LNCaP clone FGC (cell line): ENCODE results near the gene TADA2A.

Source experiments
- DNase-seq: peaks from one replicate; pipeline ENCODE4 v3.0.0-alpha.2; 2011; ENCODE audit warnings: low read depth
- H3K4me3 ChIP-seq: 2 replicates; pipeline ENCODE4 v1.5.1; 2011; ENCODE audit warnings: mild to moderate bottlenecking, low read depth, low read length, control low read depth
- TF ChIP-seq, protein P1 (sequence below): IDR thresholded peaks from 2 replicates; pipeline ENCODE4 v1.5.1; 2012; ENCODE audit warnings: mild to moderate bottlenecking; ENCODE audit not compliant: control insufficient read depth, insufficient read depth; ENCODE audit errors: extremely low read depth

The TADA2A gene

DNA sequence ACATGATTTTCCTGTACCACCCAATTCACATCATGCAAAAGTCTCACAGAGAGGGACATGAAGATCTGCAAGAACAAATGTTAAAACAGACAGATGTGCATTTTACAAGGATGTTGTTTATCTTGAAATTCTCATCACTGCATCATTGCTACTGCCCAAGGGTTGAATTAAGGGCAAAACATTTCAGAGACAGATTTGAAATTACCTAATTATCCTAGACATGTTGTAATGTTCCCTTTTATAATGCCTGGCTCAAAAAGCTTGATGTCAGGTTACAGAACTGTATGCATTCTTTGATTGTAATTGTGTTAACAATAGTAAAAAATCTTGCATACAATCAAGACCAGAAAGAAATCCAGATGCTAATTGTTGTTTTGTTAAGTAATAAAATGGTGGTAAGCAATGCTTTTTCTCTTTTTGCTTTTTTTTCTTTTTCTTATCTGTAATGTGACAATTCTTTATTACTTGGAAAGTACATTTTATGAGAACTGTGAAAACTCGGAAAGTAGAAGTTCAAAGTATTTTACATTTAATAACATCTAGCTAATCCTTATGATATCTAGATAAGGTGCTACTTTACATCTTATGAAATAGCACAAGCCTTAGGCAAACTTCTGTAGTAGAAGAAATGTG is 79.4 kb downstream of the TADA2A start:
- no peak overlapping the region for H3K4me3 ChIP-seq
- no peak for DNase-seq
- TF ChIP-seq, protein P1, sequence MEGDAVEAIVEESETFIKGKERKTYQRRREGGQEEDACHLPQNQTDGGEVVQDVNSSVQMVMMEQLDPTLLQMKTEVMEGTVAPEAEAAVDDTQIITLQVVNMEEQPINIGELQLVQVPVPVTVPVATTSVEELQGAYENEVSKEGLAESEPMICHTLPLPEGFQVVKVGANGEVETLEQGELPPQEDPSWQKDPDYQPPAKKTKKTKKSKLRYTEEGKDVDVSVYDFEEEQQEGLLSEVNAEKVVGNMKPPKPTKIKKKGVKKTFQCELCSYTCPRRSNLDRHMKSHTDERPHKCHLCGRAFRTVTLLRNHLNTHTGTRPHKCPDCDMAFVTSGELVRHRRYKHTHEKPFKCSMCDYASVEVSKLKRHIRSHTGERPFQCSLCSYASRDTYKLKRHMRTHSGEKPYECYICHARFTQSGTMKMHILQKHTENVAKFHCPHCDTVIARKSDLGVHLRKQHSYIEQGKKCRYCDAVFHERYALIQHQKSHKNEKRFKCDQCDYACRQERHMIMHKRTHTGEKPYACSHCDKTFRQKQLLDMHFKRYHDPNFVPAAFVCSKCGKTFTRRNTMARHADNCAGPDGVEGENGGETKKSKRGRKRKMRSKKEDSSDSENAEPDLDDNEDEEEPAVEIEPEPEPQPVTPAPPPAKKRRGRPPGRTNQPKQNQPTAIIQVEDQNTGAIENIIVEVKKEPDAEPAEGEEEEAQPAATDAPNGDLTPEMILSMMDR = no peak

DNA sequence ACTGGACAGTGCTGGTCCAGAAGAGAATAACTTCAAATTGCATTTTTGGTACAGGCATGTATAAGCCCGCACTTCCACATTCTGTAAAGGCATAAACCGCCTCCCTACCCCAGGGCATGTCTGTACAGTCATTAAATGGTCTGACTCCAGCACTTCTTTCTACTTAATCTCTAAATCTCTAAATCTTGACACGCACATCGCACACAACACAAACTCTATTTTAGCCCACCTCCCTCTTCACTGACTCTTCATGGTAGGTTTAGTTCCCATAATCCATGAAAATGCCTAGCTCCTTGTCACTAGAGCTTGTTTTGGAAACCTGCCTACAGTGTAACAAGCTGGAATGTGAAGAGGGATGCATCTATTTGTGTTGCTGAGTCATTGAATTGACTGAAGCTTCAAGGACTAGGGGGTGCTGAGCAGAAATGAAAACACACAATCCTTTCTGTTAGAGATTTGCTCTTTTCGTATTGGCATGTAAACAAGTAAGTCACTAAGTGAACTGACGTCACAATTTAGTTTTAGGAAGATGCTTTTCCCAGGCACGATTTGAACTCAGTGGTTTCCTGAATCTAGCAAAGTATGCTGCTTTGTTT is 81.4 kb downstream of the TADA2A start:
- DNase-seq = peak; percentile 81
- TF ChIP-seq, protein P1 = no peak
- peak overlapping the region; percentile 76 for H3K4me3 ChIP-seq

DNA sequence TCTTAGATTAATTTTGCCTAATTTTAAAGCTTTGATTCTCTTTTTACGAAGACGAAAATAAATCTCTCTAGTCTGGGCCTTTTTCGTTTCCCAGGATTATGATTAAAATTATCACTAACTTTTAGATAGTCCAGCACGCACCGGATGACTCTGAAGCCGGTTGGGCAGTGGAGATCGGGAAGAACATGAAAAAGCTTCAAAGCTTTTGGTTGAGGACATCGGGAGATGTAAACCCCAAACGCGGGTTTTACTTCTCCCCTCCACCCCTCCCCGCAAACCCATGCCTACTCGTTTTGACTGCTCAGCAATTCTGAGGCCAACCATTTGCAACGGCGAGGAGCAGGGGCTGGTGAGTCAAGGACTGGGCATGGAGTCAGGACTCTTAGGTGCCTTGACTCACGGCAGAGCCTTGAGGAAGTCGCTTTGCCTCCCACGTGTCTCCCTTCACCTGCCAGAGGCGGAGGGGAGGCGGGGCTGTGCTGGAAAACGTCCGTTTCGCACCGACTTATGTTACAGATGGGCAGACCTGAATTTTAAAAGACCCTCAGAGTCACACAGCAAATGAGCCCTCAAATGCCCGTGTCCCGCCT is 82.0 kb downstream of the TADA2A start:
- TF ChIP-seq, protein P1 = no peak
- peak overlapping the region; percentile 76 for H3K4me3 ChIP-seq
- DNase-seq = peak; percentile 92

DNA sequence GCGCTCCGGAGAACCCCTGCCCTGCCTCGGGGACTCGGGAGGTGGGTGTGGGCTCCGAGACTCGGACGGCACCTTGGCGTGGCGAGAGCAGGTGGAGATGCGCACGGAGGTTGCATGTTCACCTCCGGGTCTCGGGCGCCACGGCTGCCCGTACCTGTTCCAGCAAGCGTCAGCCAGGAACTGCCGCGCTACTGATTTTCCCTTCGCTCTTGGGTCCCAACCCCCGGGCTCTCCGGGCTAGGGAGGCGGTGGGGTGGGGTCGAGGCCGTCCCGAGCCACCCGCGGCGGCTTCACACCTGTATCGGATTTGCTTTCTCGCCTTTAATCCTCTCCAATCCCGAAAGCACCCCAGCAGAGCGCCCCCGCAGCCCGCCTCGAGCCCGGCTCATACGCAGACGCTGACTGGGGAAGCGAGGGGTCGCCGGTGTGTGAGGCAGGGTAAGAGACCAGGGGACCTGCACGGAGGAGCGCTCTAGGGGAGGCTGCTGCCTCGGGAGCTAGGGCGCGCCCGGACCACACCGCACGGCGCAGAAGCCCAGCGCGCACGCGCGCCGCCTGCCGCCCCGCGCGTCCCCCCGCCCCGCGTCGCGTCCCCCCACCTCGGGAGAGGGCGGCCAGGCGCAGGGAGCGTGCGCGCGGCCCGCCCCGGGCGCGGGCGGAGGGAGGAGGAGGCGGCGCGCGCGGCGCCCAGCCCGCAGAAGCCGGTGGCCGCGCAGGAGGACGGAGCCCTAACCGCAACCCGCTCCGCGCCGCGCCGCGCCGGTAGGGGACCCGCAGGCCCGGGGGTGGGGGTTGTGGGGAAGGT is 82.7 kb downstream of the TADA2A start, which contains the start of gene DUSP14:
Gene DUSP14 (plus strand): TSS at position 695 of the 805 bp plus-strand sequence. CDS start 22,382 bp downstream, outside the sequence.
- no peak for DNase-seq
- TF ChIP-seq, protein P1 = no peak
- peak within 1 kb of the TSS; percentile 76 for H3K4me3 ChIP-seq

DNA sequence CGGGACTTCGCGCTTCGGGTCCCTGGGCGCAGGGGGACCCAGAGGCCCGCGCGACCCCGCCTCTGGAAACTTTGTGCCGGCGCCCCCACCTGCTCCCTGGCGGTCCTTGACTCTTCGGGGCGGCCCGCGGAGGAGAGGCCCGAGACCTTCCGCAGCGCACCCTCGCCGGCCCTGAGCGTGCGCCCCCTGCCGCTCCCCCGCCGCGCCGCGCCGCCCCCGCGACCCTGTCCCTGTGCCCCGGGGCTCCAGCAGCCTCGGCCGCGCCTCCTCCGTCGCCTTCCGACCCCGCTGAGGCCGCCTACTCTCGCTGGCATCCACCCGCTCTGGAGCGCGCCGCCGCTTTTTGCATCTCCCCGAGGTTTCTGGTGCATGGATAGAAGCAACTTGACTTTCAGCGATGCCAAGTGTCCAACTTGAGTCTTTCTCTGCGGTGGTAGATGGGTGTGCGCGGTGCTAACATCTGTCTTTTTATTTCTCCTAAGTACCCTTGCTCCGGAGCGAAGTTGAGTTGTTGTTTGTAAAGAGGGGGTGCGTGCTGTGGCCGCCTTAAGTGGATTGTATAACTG is 83.4 kb downstream of the TADA2A start:
- no peak for DNase-seq
- H3K4me3 ChIP-seq = peak overlapping the region; percentile 57
- TF ChIP-seq, protein P1 = peak; percentile 39
